H9 (cell line): ENCODE measurements around the gene INTS1. TPM values are rescaled to one million over a fixed set of nuclear protein-coding genes. Genes with fewer than 3 reads are reported as not detected.

Experiments used
- DNase-seq: peaks from one replicate; pipeline ENCODE4 v3.0.0-alpha.2; 2017
- H2AFZ ChIP-seq: one replicate; pipeline ENCODE4 v1.6.1; 2013; ENCODE audit warnings: mild to moderate bottlenecking, low read length, control low read depth, moderate library complexity
- H2AK5ac ChIP-seq: 2 replicates; pipeline ENCODE4 v1.6.1; 2013; ENCODE audit warnings: low read length, control low read depth, mixed read lengths; ENCODE audit not compliant: insufficient read length
- H2BK120ac ChIP-seq: one replicate; pipeline ENCODE4 v1.6.1; 2013; ENCODE audit warnings: low read depth, mild to moderate bottlenecking, low read length, control low read depth, inconsistent platforms; ENCODE audit not compliant: poor library complexity, severe bottlenecking
- H2BK12ac ChIP-seq: 2 replicates; pipeline ENCODE4 v1.6.1; 2013; ENCODE audit warnings: low read length, control low read depth, mixed read lengths, low read depth; ENCODE audit not compliant: insufficient read length
- H2BK15ac ChIP-seq: 2 replicates; pipeline ENCODE4 v1.6.1; 2013; ENCODE audit warnings: low read depth, low read length, control low read depth
- H2BK20ac ChIP-seq: one replicate; pipeline ENCODE4 v1.6.1; 2013; ENCODE audit warnings: low read depth, mild to moderate bottlenecking, low read length, control low read depth, inconsistent platforms; ENCODE audit not compliant: poor library complexity, severe bottlenecking
- H2BK5ac ChIP-seq: 2 replicates; pipeline ENCODE4 v1.6.1; 2013; ENCODE audit warnings: low read length, control low read depth, mixed read lengths; ENCODE audit not compliant: insufficient read length
- H3K14ac ChIP-seq: 2 replicates; pipeline ENCODE4 v1.6.1; 2013; ENCODE audit warnings: low read length, control low read depth; ENCODE audit not compliant: insufficient read depth
- H3K18ac ChIP-seq: 2 replicates; pipeline ENCODE4 v1.6.1; 2013; ENCODE audit warnings: low read depth, mild to moderate bottlenecking, mixed read lengths, low read length, control low read depth; ENCODE audit not compliant: insufficient read length
- H3K23ac ChIP-seq: 2 replicates; pipeline ENCODE4 v1.6.1; 2013; ENCODE audit warnings: low read length, control low read depth, mixed read lengths, low read depth; ENCODE audit not compliant: insufficient read length
- H3K23me2 ChIP-seq: 2 replicates; pipeline ENCODE4 v1.6.1; 2013; ENCODE audit warnings: low read depth, mild to moderate bottlenecking, mixed read lengths, low read length, control low read depth; ENCODE audit not compliant: insufficient read length, poor library complexity, severe bottlenecking
- H3K27ac ChIP-seq: 2 replicates; pipeline ENCODE4 v1.5.1; 2013; ENCODE audit warnings: low read length, control low read depth, mixed read lengths, low read depth; ENCODE audit not compliant: insufficient read length
- H3K27me3 ChIP-seq: 2 replicates; pipeline ENCODE4 v1.6.1; 2013; ENCODE audit warnings: low read length, control low read depth, inconsistent platforms; ENCODE audit not compliant: insufficient read depth
- H3K4ac ChIP-seq: 2 replicates; pipeline ENCODE4 v1.6.1; 2013; ENCODE audit warnings: low read depth, mild to moderate bottlenecking, control low read depth, inconsistent platforms, low read length, moderate library complexity
- H3K4me1 ChIP-seq: 2 replicates; pipeline ENCODE4 v1.6.1; 2013; ENCODE audit warnings: low read length, control low read depth, inconsistent platforms; ENCODE audit not compliant: insufficient read depth
- H3K4me2 ChIP-seq: 2 replicates; pipeline ENCODE4 v1.6.1; 2013; ENCODE audit warnings: low read length, control low read depth, mixed read lengths; ENCODE audit not compliant: insufficient read length, insufficient read depth
- H3K56ac ChIP-seq: 2 replicates; pipeline ENCODE4 v1.6.1; 2013; ENCODE audit warnings: low read depth, mild to moderate bottlenecking, mixed read lengths, low read length, control low read depth; ENCODE audit not compliant: insufficient read length
- H3K79me1 ChIP-seq: 2 replicates; pipeline ENCODE4 v1.6.1; 2013; ENCODE audit warnings: low read depth, mild to moderate bottlenecking, moderate library complexity, low read length, control low read depth, inconsistent platforms; ENCODE audit not compliant: insufficient read depth, poor library complexity, severe bottlenecking
- H3K79me2 ChIP-seq: 2 replicates; pipeline ENCODE4 v1.6.1; 2013; ENCODE audit warnings: low read length, control low read depth, inconsistent platforms; ENCODE audit not compliant: insufficient read depth
- H3K9ac ChIP-seq: 2 replicates; pipeline ENCODE4 v1.6.1; 2013; ENCODE audit warnings: low read length, control low read depth, mixed read lengths; ENCODE audit not compliant: insufficient read length; ENCODE audit errors: extremely low read depth
- H3K9me3 ChIP-seq: one replicate; pipeline ENCODE4 v1.6.1; 2013; ENCODE audit warnings: low read depth, low read length, inconsistent platforms; ENCODE audit not compliant: control insufficient read depth
- H3T11ph ChIP-seq: one replicate; pipeline ENCODE4 v1.6.1; 2013; ENCODE audit warnings: mild to moderate bottlenecking, low read length, control low read depth, inconsistent platforms
- H4K20me1 ChIP-seq: one replicate; pipeline ENCODE4 v1.6.1; 2013; ENCODE audit not compliant: control insufficient read depth, insufficient read length, insufficient read depth
- H4K5ac ChIP-seq: 2 replicates; pipeline ENCODE4 v1.6.1; 2013; ENCODE audit warnings: low read depth, mild to moderate bottlenecking, mixed read lengths, low read length, control low read depth; ENCODE audit not compliant: insufficient read length
- H4K8ac ChIP-seq: replicated peaks from 2 replicates; pipeline ENCODE4 v1.6.1; 2013; ENCODE audit warnings: low read length, control low read depth, mixed read lengths, low read depth; ENCODE audit not compliant: insufficient read length
- H4K91ac ChIP-seq: 2 replicates; pipeline ENCODE4 v1.6.1; 2013; ENCODE audit warnings: low read depth, mild to moderate bottlenecking, moderate library complexity, mixed read lengths, low read length, control low read depth; ENCODE audit not compliant: insufficient read length
- H3K27ac Mint-ChIP-seq, 3 experiments: 2 replicates in 2 of 3; 3 replicates in 1 of 3; pipeline ENCODE4 v1.8.0; 2020 to 2021; ENCODE audit warnings: mixed read lengths in 3 of 3, mild to moderate bottlenecking in 1 of 3, moderate library complexity in 1 of 3
- H3K27me3 Mint-ChIP-seq: 2 replicates; pipeline ENCODE4 v1.8.0; 2021; ENCODE audit warnings: low read depth, mild to moderate bottlenecking, moderate library complexity, mixed read lengths
- H3K36me3 Mint-ChIP-seq, 3 experiments: 2 replicates in 2 of 3; 3 replicates in 1 of 3; pipeline ENCODE4 v1.8.0; 2020 to 2021; ENCODE audit warnings: low read depth in 3 of 3, mixed read lengths in 3 of 3; ENCODE audit not compliant: insufficient read depth in 1 of 3
- H3K4me1 Mint-ChIP-seq, 2 experiments: 2 replicates each; pipeline ENCODE4 v1.8.0; 2020; ENCODE audit warnings: mixed read lengths in 2 of 2
- H3K4me3 Mint-ChIP-seq, 2 experiments: 2 replicates in 1 of 2; 3 replicates in 1 of 2; pipeline ENCODE4 v1.8.0; 2020 to 2021; ENCODE audit warnings: mild to moderate bottlenecking in 2 of 2, mixed read lengths in 2 of 2, moderate library complexity in 1 of 2
- H3K9me3 Mint-ChIP-seq, 2 experiments: 2 replicates in 1 of 2; 3 replicates in 1 of 2; pipeline ENCODE4 v1.8.0; 2020; ENCODE audit warnings: mild to moderate bottlenecking in 2 of 2, mixed read lengths in 2 of 2, moderate library complexity in 1 of 2
- WGBS: extraction: QIAGEN DNeasy Blood & Tissue Kit; methylation state at CpG from one replicate; pipeline ENCODE4 v1.1.7; 2013; ENCODE audit warnings: missing lambda C conversion rate, low lambda C conversion rate, mixed read lengths; ENCODE audit not compliant: insufficient read length; ENCODE audit errors: extremely low coverage; 5-methylcytosine and 5-hydroxymethylcytosine counted together
- total RNA-seq: library from RNA; stranded (reverse); gene quantifications from 2 replicates; pipeline ENCODE4 v1.2.1, GENCODE V29; 2021
- TF ChIP-seq, protein P1 (sequence below): fragments of 200-600 bp; sonication (generic); conservative IDR thresholded peaks from 3 replicates; pipeline ENCODE4 v1.8.0; 2021; ENCODE audit warnings: antibody characterized with exemption, mild to moderate bottlenecking

Gene INTS1
- total RNA-seq, 1 experiment from 2014 or later = 133 TPM

DNA sequence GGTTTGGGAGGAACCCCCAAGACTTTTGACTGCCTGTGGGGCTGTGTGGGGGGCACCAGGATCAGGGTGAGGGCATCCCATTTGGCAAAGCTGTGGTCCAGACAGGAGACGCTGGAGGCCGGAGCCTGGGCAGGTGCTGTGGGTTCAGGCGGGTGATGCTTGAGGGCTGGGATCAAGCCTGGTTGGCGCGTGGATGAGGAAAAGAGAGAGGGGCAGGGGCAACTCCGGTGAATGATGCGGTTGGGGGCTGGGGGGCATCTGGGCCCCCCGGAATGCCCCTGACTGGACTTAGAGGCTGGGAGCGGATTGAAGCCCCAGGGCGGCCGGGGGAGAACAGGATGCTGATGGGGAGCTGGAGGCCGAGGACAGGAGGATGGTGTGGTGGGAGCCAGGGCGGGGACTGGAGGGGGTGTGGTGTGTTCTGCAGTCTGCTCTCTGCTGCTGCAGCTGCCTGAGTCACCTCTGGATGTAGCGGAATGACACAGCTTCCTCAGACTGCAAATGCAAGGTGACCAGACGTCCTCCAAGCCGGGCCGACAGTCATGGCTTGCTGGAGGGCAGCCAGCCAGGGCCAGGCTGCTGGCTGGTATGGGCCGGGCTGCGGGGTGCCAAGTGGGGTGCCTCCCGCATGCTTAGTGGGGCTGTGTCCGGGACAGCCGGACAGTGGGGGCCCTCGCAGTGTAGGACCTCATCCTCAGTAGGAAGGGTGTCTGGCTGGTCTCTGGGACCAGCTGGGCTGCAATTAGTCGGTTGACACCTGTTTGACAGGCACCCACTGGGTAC lies 29.5 kb upstream of the INTS1 start:
- Histone ChIP-seq H3K23ac (no peak overlapping the region), H2BK5ac (no peak overlapping the region), H3K56ac (no peak overlapping the region), H3T11ph (no peak overlapping the region), H3K14ac (peak overlapping the region; percentile 46; the same call in 1 of the 2 replicates), H3K79me2 (peaks cover 7% of the 10 kb centered on the region; the same call in 1 of the 2 replicates), H2AFZ (no peak overlapping the region), H3K4me2 (no peak overlapping the region), H4K8ac (no peak overlapping the region), H3K4ac (no peak overlapping the region), H3K18ac (no peak overlapping the region), H4K20me1 (no peaks in the 10 kb centered on the region), H3K9me3 (no peaks in the 10 kb centered on the region), H4K91ac (no peak overlapping the region), H3K4me1 (peaks cover 3% of the 10 kb centered on the region; the same call in 1 of the 2 replicates), H2BK12ac (no peak overlapping the region), H2AK5ac (no peak overlapping the region), H3K27ac (no peak overlapping the region), H2BK20ac (no peak overlapping the region), H2BK15ac (no peak overlapping the region), H3K79me1 (no peaks in the 10 kb centered on the region), H3K27me3 (no peaks in the 10 kb centered on the region), H4K5ac (no peak overlapping the region), H3K9ac (no peak overlapping the region), H3K23me2 (peaks cover 4% of the 10 kb centered on the region), H2BK120ac (no peak overlapping the region)
- no CpG with 5 or more reads among the region's 24 CpGs for WGBS
- no peak for DNase-seq
- Mint-ChIP-seq H3K4me1 (peaks cover 31% of the 10 kb centered on the region in 2 experiments), H3K27me3 (no peaks in the 10 kb centered on the region), H3K36me3 (no peaks in the 10 kb centered on the region), H3K9me3 (no peaks in the 10 kb centered on the region), H3K27ac (peak overlapping the region in 2 of 3 experiments; percentile 82 to 90; a peak in 3 of 7 replicates), H3K4me3 (peak overlapping the region in 1 of 2 experiments; percentile 40; a peak in 1 of 5 replicates)
- TF ChIP-seq, protein P1, sequence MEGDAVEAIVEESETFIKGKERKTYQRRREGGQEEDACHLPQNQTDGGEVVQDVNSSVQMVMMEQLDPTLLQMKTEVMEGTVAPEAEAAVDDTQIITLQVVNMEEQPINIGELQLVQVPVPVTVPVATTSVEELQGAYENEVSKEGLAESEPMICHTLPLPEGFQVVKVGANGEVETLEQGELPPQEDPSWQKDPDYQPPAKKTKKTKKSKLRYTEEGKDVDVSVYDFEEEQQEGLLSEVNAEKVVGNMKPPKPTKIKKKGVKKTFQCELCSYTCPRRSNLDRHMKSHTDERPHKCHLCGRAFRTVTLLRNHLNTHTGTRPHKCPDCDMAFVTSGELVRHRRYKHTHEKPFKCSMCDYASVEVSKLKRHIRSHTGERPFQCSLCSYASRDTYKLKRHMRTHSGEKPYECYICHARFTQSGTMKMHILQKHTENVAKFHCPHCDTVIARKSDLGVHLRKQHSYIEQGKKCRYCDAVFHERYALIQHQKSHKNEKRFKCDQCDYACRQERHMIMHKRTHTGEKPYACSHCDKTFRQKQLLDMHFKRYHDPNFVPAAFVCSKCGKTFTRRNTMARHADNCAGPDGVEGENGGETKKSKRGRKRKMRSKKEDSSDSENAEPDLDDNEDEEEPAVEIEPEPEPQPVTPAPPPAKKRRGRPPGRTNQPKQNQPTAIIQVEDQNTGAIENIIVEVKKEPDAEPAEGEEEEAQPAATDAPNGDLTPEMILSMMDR = no peak
